Superior temporal gyrus (tissue), 1 donor: ENCODE measurements around the gene FGGY.
"Not testable (repeated sequence)": the region's sequence is repeated elsewhere in the genome, so short reads cannot be mapped to it uniquely, and the experiment has no call there.

ENCODE experiments used
- DNase-seq: peaks from one replicate; pipeline ENCODE4 v3.0.0-alpha.2; 2016; ENCODE audit errors: extremely low spot score

Gene FGGY

DNA sequence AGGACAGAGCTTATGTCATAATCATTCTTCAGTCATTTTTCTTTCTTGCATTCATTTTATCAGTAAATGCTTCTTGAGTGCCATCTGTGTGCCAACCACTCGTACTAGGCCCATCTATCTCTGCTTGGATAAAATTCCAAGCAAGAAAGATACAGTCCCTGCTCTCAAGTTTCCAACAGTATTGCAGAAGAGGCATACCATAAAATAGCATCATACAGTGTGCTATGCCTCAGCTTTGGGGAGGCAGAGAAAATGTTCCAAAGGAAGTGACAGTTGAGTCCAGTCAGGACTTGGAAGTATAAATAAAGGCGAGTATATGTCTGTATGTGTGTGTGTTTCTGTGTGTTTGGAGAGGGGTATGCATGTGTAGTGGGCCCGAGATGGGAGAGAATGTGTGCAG, 404.5 kb downstream of the FGGY start:
- DNase-seq, result no peak

DNA sequence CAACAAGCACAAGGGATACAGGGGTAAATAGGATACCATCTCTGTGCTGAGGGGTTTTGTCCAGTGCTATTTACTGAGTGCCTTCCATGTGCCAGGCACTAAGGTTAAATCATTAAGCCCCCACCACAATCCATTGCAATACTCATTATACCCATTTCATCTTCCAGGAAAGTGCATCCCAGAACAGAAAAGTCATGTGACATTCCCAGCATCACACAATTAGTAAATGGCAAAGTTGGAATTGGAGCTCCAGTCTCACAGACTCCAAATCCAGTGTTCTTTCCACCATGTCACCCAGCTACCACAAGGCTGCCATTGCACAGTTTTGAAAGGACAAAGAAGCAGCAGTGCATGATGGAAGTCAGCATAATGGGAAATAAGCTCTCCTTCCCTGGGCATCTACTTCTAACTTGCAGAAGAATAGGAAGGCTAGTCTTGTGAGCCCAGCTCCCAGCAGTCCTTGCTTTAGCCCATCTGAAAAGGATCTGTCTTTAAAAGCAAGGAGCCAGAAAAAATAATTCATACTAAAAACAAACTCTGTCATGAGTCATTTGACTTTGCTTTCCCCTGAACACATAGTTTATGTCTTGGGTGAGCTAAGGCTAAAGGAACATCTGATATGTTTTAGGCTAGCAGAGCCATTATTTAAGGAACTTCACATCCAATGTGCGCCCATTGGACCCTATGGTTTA, 406.5 kb downstream of the FGGY start:
- DNase-seq, result no peak

DNA sequence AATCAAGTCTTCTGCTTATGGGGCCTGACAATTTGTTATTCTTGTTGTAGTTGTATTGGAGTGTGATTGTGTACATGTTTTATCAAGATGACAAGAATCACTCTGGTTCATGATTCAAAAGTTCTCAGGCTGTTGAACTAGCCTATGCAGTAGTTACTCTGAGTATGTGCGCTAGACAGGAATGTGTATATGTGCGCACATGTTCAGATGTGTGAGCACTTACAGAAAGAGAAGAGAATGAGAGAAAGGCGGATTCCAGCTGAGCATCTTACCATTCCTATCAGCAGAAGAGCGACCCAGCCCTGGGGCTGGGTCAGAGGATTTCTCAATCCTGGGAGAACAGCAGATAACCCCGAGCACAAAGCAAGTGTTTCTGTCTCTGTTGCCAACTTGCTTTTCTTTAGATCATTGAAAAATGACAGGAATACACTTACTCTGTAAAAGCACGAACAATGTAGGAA, 407.1 kb downstream of the FGGY start:
- no peak for DNase-seq

- DNase-seq, result peak; percentile 56
Observed at GRCh38 chr1:59704716-59705115, 407.8 kb downstream of the FGGY start.

GRCh38 chr1:59705466-59706302, 408.8 kb downstream of the FGGY start:
- no peak for DNase-seq

GRCh38 chr1:59706303-59706599, 409.4 kb downstream of the FGGY start:
- DNase-seq, result no peak

GRCh38 chr1:59707178-59707791, 410.4 kb downstream of the FGGY start:
- no peak for DNase-seq

DNA sequence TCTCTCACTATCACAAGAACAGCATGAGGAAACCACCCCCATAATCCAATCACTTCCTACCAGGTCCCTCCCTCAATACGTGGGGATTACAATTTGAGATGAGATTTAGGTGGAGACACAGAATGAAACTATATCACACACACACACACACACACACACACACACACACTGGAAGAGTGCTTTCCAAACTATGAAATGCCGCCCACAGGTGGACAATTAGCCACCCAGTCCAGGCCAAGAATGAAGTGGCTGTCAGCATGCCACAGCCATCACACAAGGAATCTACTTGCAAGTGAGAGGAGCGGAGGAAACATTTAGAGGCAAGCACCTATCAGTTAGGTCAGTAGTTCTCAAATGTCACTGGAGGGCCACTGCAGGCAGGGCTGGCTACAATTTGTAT, 412.4 kb downstream of the FGGY start:
- no peak for DNase-seq

GRCh38 chr1:59710920-59711319, 414.0 kb downstream of the FGGY start:
- DNase-seq, result not testable (repeated sequence)

DNA sequence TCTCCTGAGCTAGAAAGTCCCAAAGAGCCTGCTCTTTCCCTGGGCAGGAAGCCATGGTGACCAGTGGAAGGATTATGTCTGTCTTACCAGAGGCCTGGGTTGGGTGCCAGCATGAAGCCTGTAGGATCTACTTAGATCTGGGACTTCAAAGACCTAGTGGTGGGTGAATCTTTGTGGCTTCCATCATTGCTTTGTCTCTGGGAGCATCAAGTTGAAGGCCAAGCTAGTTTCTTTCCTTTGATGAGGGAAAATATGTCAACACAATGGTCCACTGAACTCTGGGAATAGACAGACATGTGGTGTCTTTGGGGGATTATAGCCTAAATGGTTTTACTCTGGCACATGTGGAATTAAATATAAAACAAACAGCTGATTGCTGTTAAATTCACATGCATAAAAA, 417.3 kb downstream of the FGGY start:
- DNase-seq, result no peak

- DNase-seq, result no peak
Observed at GRCh38 chr1:59714966-59715365, 418.1 kb downstream of the FGGY start.

DNA sequence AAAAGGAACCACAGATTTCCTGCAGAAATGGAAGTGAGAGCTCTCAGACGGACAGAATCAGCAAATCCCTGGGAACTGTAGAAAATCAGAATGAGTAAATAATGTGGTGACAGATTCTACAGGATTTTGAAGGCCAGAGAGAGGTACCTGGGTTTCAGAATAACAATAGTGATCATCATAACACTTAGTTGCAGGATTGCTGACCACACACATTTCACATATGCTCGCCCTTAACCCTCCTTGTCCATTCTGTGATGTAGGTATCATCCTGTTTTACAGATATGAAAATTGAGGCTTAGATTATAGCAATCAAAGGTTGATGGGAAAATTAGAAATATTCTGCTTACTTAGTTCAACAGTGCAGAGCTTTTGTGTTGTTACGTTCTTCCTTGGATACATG, 419.9 kb downstream of the FGGY start:
- no peak for DNase-seq

DNA sequence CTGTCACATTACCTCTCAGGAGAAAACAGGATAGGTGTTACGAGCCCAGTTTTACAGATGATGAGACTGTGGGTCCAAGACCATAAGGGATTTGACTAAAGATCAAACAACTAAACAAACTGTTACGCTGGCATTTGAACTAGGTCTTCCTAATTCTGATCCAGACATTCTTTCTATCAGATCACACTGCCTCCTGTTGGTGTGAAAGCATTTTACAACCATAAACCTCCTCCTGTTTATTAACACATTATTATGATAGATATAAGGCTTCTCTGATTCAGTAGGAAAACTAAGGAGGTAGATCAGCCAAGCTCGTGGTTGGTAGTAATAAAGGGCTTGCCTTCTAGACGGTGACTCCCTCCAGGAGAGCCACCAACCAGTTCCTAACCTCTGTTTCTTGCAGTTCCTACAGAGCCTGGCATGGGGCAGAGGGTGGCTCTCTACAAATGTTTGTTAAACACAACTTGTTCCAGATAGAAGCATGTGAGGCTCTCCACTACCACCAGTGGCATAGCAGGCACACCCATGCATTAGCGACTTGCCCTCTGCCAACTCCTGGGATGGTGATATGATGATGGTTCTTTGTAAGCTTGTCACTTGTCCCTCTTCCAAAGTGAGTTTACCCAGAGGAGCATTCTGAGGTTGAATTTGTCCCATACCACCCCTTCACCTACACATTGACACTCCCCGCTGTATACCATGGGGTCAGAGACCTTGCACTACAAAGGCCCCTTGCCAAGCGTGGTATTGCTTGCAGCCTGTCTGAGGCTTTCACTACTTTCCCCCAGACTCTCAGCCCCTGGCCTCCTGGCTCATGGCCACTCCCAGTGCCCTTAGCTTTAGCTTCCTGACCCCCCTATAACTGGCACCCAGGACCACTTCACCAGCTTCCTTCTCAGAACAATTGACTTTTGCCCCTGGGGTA, 421.4 kb downstream of the FGGY start:
- DNase-seq, result no peak

DNA sequence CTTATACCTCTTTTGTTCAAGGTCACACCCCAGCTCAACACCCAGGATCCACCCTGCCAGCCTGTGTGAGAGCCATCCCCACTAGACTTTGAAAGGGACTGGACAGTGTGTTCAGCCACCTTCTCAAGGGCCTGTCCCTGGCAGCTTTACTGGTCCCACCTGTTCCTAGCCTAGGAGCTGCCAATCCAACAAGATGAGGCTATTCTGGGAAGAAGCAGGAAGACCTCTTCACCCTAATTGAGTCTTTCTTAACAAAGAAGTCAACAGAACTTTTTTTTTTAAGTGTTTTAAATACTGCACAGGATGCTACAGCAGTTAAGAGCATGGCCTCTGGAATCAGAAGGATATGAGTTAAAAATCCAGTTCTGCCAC, 422.1 kb downstream of the FGGY start:
- DNase-seq, result no peak

DNA sequence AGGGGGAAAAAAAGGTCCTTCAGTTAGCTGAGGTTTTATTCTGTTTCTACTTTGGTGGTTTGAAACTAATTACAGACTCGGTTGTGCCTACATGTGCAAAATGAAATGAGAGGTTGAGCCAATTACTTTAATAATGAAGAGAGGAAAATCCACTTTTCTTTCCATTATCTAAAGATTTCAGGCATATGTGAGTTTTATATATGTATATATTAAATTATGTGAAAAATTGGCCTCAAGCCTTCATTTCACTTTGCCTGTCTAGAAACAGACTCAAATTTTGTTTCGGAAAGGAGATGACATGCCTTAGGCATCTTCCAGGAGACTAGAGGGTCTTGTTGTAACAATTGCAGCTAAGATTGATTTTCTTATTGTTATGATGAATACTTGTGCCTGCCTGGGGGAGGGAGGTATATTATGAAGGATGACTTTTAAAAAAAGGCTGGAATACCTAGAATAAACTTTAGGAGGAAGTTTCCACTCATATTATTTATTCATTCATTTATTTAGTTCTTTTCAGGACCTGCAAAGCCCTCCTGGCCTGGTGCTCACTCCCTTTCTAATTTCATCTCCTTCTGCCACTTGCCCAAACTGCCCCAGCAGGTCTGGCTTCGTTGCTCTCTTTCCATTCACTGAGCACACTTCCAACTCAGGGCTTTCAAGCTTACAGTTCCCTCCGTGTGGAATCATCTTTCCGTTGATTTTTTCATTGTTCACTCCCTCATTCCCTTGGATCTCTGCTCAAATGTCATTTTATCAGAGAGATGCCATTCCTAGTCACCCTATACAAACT, 423.6 kb downstream of the FGGY start:
- DNase-seq, result no peak

DNA sequence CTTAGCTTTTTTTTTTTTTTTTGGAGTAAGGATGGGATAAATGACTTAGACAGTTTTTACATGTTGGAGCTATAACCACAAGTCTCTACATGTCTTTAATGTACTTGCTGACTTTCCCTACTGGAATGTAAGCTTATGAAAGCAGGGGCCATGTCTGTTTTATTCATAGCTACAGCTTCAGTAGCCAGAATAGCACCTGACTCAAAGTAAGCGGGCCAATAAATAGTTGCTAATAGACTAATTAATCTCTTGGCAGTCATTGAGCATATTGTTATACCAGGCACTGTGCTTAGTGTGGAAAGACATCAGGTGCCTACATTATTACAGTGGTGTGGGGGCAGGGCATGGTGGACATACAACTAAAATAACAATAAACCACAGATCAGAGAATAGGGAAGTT, 433.4 kb downstream of the FGGY start:
- no peak for DNase-seq

- DNase-seq, result peak; percentile 64
Observed at GRCh38 chr1:59730759-59731478, 434.0 kb downstream of the FGGY start.

GRCh38 chr1:59731591-59731990, 434.7 kb downstream of the FGGY start:
- DNase-seq, result no peak

DNA sequence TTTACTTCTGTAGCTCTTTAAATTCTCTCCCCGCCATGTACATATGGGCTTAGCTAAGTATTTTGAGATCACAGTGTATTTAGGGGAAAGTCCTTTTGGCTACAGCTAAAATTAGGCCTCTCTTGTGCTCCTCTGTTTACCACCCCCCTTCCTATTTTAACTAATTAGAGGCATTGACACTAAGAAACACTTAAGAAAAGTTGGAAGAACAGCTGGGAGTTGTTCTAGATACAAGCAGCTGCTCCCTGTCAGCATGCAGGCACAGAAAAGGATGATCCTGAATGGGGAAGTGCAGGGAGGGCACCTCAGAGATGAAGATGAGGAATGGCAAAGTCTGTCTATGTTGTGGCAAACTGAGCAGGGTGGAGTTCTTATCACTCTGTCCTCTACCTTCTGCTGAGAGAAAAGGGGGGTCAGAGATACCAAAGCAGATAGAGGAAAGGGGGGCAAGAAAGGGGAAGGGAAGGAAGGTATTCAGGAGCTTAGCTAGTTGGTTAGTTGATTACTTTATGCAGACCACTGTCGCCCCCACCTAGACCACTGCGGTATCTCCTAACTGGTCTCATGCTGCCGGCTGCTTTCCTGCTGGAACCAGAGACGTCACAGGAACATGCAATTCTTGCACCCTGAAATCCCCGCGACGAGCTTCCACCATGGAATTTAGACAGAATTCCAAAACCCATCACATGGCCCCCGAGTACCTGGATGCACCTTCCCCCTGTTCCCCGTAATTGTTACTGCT, 435.5 kb downstream of the FGGY start:
- DNase-seq, result no peak
